Stimulated activated CD8-positive, alpha-beta memory T cell treated with anti-CD3 and anti-CD28 coated beads, Interleukin-2, amount 100 ng/mL, for 48 hours (primary cell): ENCODE data around the gene MYO18B.

Source experiments
- DNase-seq, 2 donors: peaks; one replicate each; pipeline ENCODE4 v3.0.0-alpha.2; 2020; ENCODE audit warnings: low read depth in 2 of 2

MYO18B gene

GRCh38 chr22:25777411-25777810 is 35.4 kb downstream of the MYO18B start:
- DNase-seq, result no peak

GRCh38 chr22:25777870-25778269 is 35.9 kb downstream of the MYO18B start:
- DNase-seq, result no peak

- no peak for DNase-seq
These were observed 37.4 kb downstream of the MYO18B start for GRCh38 chr22:25779426-25779825.

GRCh38 chr22:25779890-25780289 is 37.9 kb downstream of the MYO18B start:
- no peak for DNase-seq

- no peak for DNase-seq
These were observed 38.7 kb downstream of the MYO18B start for GRCh38 chr22:25780673-25781072.

DNA sequence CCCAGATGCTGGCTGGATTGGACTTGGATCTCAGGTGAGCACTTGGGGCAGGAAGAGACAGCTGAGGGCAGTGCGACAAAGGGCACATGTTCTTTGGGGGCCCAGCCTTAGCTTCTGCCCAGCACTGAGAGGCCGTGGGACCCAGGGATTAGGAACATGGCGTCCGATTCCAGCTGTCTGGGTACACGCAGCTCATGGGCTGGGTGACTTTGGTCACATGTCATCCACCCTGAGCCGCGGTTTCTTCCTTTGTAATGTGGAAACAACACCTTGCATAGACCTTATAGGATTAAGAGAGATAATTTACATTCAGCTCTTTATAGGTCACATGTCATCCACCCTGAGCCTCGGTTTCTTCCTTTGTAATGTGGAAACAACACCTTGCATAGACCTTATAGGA is 39.8 kb downstream of the MYO18B start:
- DNase-seq, result no peak

DNA sequence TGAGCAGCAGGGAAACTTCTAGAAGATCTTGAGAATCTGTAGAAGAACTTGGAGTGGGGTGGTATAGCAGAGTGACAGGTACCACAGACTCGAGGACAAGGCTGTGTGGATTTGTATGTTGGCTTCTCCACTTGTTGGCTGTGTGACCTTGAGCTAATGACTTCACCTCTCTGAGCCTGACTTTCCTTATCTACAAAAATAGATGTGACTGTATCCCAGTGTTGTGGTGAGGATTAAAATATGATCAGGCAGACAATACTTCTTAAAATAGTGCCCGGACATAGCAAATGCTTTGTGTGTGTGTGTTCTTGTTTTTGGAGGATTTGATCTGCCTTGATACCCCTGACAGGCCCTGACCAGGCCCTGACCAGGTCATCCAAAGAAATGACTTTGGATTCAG is 40.8 kb downstream of the MYO18B start:
- no peak for DNase-seq

- DNase-seq, result no peak
These were observed 41.9 kb downstream of the MYO18B start for GRCh38 chr22:25783856-25784255.

- no peak for DNase-seq
These were observed 44.2 kb downstream of the MYO18B start for GRCh38 chr22:25786165-25786564.

GRCh38 chr22:25791556-25791955 is 49.6 kb downstream of the MYO18B start:
- DNase-seq, result no peak

DNA sequence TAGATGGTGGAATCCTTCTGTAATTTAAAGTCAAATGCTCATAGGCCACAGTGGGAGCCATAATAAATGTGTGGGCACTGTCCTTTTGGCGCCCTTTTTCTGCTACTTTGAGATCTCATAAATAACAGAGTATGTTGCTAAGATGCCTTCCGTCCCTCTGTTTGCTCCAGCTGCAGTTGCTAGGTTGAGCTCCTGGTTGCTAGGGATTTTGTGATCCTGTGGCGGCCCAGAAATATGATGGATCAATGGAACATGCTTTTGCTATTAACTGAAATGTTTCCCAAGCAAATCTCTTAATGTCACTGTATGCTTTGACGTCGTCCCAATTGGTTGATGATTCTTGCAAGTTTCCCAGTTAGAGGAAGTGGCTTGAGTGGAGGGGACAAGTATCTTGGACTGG is 53.5 kb downstream of the MYO18B start:
- no peak for DNase-seq

DNA sequence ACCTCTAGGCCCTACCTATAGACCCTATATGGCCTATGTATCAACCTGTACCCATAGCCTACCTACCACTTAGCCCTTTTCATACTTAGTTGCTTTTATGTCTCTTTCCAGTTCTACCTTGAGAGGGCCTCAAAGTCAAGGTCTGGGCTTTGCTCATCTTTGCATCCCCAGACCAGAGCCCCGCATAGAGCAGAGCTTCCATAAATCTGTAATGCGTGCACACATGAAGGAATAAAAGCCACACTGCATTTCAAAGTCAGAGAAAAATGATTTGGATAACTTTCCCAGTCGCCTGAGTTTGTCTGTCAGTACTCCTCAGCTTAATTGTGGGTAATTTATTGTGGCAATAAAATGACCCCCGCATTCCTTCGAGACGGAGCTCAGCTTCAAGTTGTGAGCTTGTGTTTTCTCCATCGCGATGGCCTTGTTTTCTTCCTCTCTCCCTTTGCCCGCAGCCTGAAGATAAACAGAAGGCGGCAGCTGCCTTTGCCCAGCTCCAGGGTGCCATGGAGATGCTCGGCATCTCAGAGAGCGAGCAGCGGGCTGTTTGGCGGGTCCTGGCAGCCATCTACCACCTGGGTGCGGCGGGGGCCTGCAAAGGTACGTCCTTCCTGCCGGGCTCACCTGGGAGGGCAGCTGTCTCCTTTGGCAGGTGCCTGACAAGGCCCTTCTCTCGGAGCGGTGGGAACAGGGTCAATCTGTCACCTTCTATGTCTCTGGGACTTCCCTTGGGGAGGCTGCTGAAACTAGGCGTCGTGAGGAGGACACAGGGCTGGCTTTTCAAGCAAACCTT is 55.7 kb downstream of the MYO18B start:
- no peak for DNase-seq

DNA sequence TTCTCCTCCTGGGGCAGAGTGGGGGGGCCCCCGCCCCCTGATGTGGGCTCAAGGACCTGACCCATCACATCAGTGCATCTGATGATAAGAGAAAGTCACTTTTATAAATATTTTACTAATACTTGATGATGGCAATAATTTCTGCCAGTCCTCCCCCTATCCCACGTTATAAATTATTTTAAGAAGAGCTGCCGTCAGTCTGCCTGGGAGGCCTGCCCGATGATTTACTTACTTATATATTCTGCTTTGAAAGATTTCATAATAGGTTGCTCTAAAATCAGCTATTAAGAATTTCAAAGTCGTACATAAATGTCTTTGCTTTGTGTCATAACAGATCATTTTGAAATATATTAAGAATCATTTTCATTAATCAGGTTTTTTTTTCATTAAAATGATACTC is 58.8 kb downstream of the MYO18B start:
- DNase-seq, result no peak

- no peak for DNase-seq
These were observed 60.0 kb downstream of the MYO18B start for GRCh38 chr22:25802018-25802417.

DNA sequence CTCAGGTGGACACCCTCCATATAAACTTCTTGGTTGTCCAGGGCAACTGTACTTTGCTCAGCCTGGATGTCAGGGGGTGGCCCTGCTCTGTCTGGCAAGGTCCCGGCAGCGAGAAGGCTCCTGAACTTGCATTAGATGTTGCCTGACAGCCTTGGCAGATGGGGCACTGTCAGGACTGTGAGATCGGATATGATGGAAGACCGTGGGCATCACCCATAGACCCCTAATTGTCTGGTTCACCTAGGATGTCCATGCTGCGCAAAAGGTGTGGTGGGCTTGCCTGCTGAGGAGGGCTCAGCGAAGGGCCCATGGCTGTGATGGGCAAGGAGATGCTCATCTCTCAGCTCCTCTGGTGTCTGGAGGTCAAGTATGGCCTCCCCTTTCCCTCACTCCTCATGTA is 62.7 kb downstream of the MYO18B start:
- no peak for DNase-seq

- no peak for DNase-seq
These were observed 64.6 kb downstream of the MYO18B start for GRCh38 chr22:25806579-25806978.

- no peak for DNase-seq
These were observed 72.7 kb downstream of the MYO18B start for GRCh38 chr22:25814685-25815084.

- no peak for DNase-seq
These were observed 73.6 kb downstream of the MYO18B start for GRCh38 chr22:25815561-25815960.

GRCh38 chr22:25816522-25817059 is 74.6 kb downstream of the MYO18B start:
- DNase-seq, result no peak

DNA sequence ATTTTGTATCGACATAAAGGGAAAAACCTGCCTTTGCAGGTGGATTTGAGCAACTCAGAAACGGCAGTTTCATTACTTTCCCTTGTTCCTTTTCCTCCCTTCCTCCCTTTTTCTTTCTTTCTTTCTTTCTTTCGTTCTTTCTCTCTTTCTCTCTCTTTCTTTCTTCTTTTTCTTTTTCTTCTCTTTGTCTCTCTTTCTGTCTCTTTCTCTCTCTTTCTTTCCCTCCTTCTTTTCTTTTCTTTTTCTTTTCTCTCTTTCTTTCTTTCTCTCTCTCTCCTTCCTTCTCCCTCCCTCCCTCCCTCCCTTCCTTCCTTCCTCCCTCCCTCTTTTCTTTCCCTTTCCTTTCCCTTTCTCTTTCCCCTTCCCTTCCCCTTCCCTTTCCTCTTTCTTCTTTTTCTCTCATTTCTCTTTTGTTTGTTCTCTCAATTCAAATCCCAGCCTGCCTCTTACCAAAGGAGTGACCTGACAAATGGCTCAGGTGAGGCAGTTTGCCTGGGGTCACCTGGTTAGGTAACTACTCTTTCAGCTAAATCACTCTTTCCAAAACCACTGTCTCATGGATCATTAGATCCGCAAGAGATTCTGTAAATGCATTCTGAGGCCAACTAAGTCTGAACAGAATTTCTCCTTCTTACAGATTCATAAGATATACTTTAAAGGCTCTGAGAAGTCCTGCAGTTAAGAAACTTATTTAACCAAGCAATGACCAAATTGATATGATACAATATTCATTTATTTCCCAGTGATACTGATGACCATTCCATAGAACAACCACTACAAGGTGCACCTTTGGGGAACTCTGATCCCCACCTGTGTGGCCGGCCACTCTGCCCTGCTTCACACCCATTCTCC is 75.3 kb downstream of the MYO18B start:
- no peak for DNase-seq

- DNase-seq, result no peak
These were observed 76.6 kb downstream of the MYO18B start for GRCh38 chr22:25818541-25818940.

- DNase-seq, result no peak
These were observed 80.4 kb downstream of the MYO18B start for GRCh38 chr22:25822344-25822743.

GRCh38 chr22:25823276-25823675 is 81.3 kb downstream of the MYO18B start:
- no peak for DNase-seq
